Erythroblast (primary cell): ENCODE data around the gene NUTM2G.
"Not testable (repeated sequence)": the region's sequence is repeated elsewhere in the genome, so short reads cannot be mapped to it uniquely, and the experiment has no call there.

Experiments
- GATA1 ChIP-seq: IDR thresholded peaks from 2 replicates; pipeline ENCODE4 v1.6.1; 2011; ENCODE audit warnings: low read depth, mild to moderate bottlenecking, control low read depth, low read length, moderate library complexity
- POLR2A ChIP-seq: IDR thresholded peaks from 2 replicates; pipeline ENCODE4 v1.6.1; 2011; ENCODE audit warnings: mild to moderate bottlenecking, low read length

GRCh38 chr9:96920803-96921202 is 7.8 kb upstream of the NUTM2G start:
- not testable (repeated sequence) for TF ChIP-seq POLR2A, GATA1
